Subcutaneous abdominal adipose tissue (tissue), 5 donors: ENCODE results near the gene ABHD15.

Experiments
- H3K27ac ChIP-seq: one replicate; pipeline ENCODE4 v1.7.0; 2013; ENCODE audit warnings: low read depth, mild to moderate bottlenecking, inconsistent platforms, low read length, moderate library complexity
- H3K27me3 ChIP-seq, 5 donors: one replicate each; pipeline ENCODE4 v1.7.0; 2013; ENCODE audit warnings: low read length in 5 of 5, inconsistent platforms in 1 of 5; ENCODE audit not compliant: control insufficient read depth in 5 of 5, insufficient read depth in 4 of 5
- H3K36me3 ChIP-seq, 5 donors: one replicate each; pipeline ENCODE4 v1.7.0; 2013; ENCODE audit warnings: low read length in 5 of 5; ENCODE audit not compliant: control insufficient read depth in 5 of 5, insufficient read depth in 5 of 5
- H3K4me1 ChIP-seq, 5 donors: one replicate each; pipeline ENCODE4 v1.7.0; 2013; ENCODE audit warnings: low read length in 5 of 5, mild to moderate bottlenecking in 3 of 5, moderate library complexity in 1 of 5; ENCODE audit not compliant: control insufficient read depth in 5 of 5, insufficient read depth in 5 of 5
- H3K4me3 ChIP-seq, 5 donors: one replicate each; pipeline ENCODE4 v1.7.0; 2013; ENCODE audit warnings: low read length in 5 of 5, low read depth in 1 of 5
- H3K9ac ChIP-seq, 5 donors: one replicate each; pipeline ENCODE4 v1.7.0; 2013; ENCODE audit warnings: low read length in 5 of 5, mild to moderate bottlenecking in 4 of 5, moderate library complexity in 3 of 5
- H3K9me3 ChIP-seq, 5 donors: one replicate each; pipeline ENCODE4 v1.7.0; 2013; ENCODE audit warnings: low read length in 5 of 5; ENCODE audit not compliant: control insufficient read depth in 5 of 5
- donor health status: healthy.
- donor health status: healthy.
- donor health status: healthy.
- donor health status: healthy.
- donor health status: healthy.

The ABHD15 gene

DNA sequence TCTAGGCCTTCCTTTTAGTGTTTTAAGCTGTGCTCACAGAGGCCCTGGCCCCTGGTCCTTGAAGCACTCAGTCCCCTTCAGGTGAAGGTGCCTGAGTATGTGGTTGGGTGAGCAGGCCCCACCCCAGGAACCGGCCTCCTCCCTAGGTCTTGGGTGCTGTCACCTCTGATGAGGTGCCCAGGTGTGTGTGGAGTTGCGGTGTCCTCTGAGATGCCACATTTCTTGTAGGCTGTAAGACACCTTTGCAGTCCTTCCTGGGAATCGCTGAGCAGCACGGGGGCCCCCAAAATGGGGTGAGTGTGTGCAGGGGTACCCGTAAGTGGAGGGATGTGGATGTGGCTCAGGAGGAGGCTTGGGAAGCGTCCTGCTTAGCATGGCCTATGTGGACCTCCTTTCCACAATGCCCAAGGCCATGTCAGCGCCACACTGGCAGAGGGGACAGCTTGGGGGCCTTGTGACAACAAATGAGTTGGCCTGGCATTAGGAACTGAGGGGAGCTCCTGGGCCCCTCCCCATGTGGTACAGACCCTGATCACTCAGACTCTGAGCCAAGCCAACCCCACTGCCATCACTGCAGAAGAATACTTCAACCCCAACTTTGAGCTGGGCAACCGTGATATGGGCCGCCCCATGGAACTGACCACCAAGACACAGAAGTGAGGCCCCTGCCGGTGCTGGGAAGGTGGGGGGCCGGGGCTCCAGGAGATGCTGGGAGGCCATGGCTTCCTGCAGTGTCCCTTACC lies 44.7 kb upstream of the ABHD15 start:
- no peak overlapping the region for H3K9ac ChIP-seq
- peaks cover 3 to 37% (median 32%) of the 10 kb centered on the region in 5 donors for H3K4me1 ChIP-seq
- H3K27ac ChIP-seq = no peak overlapping the region
- no peak overlapping the region for H3K4me3 ChIP-seq
- H3K27me3 ChIP-seq = no peaks in the 10 kb centered on the region
- peaks cover 0 to 6% (median 0%) of the 10 kb centered on the region in 5 donors for H3K36me3 ChIP-seq
- no peaks in the 10 kb centered on the region for H3K9me3 ChIP-seq

DNA sequence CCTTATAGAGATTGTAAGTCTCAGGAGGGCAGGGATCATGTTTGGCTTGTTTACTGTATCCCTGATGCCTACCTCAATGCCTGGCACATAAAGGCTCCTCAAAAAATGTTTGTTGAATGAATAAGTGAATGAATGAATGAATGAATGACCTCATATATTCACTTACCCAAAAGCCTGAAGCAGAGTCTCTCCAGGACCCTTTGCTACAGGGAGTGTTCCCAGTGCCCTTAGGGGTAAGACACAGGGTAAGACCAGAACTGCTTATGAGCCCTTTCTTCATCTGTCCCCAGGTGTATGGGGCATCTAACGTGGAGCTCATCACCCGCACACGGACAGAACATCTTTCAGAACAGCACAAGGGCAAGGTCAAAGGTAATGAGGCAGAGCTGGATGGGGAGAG lies 43.6 kb upstream of the ABHD15 start:
- H3K9me3 ChIP-seq = no peaks in the 10 kb centered on the region
- H3K4me3 ChIP-seq = no peak overlapping the region
- peaks cover 0 to 6% (median 0%) of the 10 kb centered on the region in 5 donors for H3K36me3 ChIP-seq
- no peak overlapping the region for H3K27ac ChIP-seq
- no peaks in the 10 kb centered on the region for H3K27me3 ChIP-seq
- H3K4me1 ChIP-seq = peaks cover 3 to 26% (median 22%) of the 10 kb centered on the region in 5 donors
- H3K9ac ChIP-seq = no peak overlapping the region

DNA sequence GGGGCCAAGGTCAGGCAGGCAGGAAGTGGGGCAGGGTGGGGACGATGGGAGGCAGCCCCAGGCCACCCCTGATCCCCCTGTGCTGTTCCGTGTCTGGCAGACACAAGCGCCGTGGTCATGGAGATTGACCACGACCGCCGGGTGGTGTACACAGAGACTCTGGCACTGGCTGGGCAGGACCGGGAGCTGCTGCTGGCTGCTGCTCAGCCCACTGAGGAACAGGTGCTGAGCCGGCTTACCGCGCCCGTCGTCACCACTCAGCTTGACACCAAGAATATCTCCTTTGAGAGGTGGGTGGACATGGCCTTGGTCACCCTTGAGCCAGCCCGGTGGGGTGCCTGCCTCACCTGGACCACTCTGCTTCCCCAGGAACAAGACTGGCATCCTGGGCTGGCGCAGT lies 42.1 kb upstream of the ABHD15 start:
- Histone ChIP-seq H3K9ac (no peak overlapping the region), H3K27ac (no peak overlapping the region), H3K4me3 (no peak overlapping the region), H3K9me3 (no peaks in the 10 kb centered on the region), H3K36me3 (peaks cover 0 to 6% (median 0%) of the 10 kb centered on the region in 5 donors), H3K27me3 (no peaks in the 10 kb centered on the region), H3K4me1 (peaks cover 3 to 12% (median 8%) of the 10 kb centered on the region in 5 donors)

DNA sequence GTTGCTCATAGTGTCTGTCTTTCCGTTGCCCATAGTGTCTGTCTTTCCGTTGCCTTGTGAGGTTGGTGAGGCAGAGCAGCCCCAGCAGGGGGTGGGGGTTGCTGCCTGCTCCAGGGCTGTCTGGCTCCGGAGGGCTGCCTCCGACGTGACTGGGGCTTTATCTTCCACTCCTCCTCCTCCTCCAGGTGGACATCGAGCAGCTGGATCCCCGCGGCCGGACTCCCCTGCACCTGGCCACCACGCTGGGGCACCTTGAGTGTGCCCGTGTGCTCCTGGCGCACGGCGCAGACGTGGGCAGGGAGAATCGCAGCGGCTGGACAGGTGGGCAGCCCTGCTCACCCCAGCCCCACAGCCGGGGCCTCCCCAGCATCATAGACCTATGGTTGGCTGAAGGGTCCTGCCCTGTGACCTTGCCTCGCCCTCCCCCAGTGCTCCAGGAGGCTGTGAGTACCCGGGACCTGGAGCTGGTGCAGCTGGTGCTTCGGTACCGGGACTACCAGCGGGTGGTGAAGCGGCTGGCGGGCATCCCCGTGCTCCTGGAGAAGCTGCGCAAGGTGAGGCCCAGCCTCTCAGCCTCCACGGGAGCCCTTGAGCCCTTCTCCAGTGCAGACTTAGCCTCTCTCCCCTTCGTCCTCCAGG lies 40.8 kb upstream of the ABHD15 start:
- Histone ChIP-seq H3K4me1 (no peaks in the 10 kb centered on the region), H3K36me3 (peaks cover 0 to 6% (median 0%) of the 10 kb centered on the region in 5 donors), H3K4me3 (no peak overlapping the region), H3K27me3 (no peaks in the 10 kb centered on the region), H3K9ac (no peak overlapping the region), H3K27ac (no peak overlapping the region), H3K9me3 (no peaks in the 10 kb centered on the region)

DNA sequence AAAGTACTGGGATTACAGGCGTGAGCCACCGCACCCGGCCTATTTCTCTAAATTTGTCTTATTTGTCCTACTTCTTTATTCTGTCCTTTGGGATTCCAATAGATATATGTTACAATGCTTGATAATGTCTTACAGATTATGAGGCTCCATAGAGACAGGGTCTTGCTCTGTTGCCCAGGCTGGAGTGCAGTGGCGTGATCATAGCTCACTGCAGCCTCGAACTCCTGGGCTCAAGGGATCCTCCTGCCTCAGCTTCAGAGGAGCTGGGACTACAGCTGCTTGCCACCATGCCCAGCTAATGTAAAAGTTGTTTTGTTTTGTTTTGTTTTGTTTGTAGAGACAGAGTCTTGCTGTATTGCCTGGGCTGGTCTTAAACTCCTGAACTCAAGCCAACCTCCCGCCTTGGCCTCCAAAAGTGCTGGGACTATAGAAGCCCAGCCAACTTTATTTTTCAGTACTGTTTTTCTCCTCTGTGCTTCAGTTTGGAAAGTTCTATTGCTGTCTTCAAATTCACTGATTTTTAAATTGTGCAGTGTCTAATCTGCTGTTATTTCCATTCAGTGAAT lies 36.4 kb upstream of the ABHD15 start:
- Histone ChIP-seq H3K27ac (no peak overlapping the region), H3K36me3 (no peaks in the 10 kb centered on the region), H3K4me3 (no peak overlapping the region), H3K9me3 (no peaks in the 10 kb centered on the region), H3K27me3 (no peaks in the 10 kb centered on the region), H3K4me1 (no peaks in the 10 kb centered on the region), H3K9ac (no peak overlapping the region)

DNA sequence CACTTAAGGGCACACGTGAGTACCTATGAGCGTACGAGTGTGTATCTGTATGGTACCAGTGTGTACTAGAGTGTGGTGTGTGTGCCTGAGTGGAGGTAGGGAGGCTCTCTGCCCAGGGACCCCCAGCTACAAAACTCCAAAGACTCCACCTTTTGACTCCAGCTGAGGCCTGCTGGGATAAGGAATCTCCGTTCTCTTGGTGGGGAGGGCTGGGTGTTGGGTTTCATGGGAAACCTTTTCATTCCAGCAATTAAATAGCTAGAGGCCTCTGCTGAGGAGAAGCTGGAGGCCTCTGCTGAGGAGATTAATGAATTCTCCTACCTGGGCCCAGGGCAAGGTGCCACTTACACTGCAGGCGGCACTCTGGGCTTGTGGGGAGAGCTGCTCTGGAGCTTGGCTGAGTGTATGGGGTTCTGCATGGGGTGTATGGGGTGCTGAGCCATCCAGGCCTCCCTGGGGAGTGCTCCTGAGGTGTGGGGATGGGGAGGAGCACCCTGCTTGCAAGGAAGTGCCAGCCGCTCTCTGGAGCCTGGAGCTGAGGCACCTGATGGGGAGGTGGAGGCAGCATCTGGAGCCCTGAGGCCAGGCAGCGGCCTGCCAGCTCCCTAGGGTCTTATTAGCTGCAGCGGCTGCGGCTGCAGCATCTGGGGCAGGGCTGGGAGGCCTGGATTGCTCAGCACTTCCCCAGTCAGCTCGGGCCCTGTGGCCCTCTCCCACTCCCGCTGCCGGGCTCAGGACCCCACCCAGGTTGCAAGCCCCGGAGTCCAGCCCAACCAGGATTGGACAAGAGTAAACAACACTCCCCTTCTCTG lies 30.7 kb upstream of the ABHD15 start:
- Histone ChIP-seq H3K27me3 (no peaks in the 10 kb centered on the region), H3K4me3 (no peak overlapping the region), H3K4me1 (peaks cover 3 to 48% (median 40%) of the 10 kb centered on the region in 5 donors), H3K9ac (no peak overlapping the region), H3K9me3 (no peaks in the 10 kb centered on the region), H3K36me3 (no peaks in the 10 kb centered on the region), H3K27ac (no peak overlapping the region)

DNA sequence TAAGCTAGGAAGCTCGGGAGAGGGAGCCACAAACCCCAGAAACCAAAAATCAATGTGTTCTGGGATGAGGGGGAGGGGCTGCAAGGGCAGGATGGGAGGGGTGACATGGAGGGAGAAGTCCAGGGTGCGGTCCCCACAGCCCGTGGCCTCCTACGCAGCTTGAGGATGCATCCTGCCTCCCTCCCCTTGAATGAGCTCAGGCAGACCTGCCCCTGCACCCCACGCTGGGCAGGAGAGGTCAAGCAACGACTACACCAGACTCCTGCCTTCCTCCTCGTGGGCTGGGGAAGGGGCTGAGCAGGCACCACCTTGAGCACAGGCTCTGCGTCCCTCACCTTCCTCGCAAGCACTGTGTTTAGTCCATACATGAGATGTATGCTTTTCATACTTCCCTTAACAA lies 30.0 kb upstream of the ABHD15 start:
- Histone ChIP-seq H3K4me3 (no peak overlapping the region), H3K27ac (no peak overlapping the region), H3K36me3 (no peaks in the 10 kb centered on the region), H3K4me1 (peaks cover 8 to 56% (median 48%) of the 10 kb centered on the region in 5 donors), H3K9me3 (no peaks in the 10 kb centered on the region), H3K9ac (no peak overlapping the region), H3K27me3 (no peaks in the 10 kb centered on the region)

DNA sequence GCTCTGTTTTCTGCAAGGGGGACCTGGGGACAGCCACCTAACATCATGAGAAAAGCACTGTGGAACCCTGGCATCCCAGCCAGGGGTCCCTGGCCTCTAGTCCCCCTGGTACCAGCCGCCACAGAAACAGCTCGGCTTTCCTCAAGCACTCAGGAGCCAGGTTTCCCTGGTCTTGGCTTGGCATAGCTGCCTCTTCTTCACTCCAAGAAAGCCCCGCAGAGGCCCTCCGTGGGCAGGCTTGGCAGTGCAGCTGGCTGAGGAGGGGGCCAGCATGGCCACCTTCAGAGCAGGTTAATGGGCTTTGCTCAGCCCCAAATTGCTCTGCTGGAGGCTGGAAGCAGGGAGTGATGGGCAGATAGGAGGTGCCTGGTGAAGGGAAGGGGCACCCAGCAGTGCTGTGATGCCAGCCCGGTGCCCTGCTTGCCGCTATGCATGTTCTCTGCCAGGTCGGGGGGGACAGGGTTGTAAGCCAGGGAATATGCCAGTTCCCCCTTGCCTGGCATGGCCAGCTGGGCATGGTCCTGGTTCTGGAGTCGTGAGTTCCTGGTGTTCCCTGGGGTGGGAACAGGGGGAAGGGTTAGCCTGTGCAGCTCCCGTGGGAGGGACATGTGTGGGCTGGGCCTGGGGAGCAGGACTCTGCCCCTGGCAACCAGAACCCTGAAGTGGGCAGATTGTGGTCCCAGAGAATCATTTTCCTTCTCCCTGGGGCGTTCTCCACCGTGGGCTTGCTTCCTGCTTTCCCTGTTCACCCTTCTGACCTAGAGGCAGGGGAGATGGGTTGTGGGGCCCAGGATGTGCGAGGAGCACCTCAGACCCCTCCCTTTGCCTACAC lies 29.3 kb upstream of the ABHD15 start:
- Histone ChIP-seq H3K9me3 (no peaks in the 10 kb centered on the region), H3K4me1 (peaks cover 9 to 62% (median 54%) of the 10 kb centered on the region in 5 donors), H3K27ac (no peak overlapping the region), H3K27me3 (no peaks in the 10 kb centered on the region), H3K36me3 (no peaks in the 10 kb centered on the region), H3K4me3 (no peak overlapping the region), H3K9ac (no peak overlapping the region)

DNA sequence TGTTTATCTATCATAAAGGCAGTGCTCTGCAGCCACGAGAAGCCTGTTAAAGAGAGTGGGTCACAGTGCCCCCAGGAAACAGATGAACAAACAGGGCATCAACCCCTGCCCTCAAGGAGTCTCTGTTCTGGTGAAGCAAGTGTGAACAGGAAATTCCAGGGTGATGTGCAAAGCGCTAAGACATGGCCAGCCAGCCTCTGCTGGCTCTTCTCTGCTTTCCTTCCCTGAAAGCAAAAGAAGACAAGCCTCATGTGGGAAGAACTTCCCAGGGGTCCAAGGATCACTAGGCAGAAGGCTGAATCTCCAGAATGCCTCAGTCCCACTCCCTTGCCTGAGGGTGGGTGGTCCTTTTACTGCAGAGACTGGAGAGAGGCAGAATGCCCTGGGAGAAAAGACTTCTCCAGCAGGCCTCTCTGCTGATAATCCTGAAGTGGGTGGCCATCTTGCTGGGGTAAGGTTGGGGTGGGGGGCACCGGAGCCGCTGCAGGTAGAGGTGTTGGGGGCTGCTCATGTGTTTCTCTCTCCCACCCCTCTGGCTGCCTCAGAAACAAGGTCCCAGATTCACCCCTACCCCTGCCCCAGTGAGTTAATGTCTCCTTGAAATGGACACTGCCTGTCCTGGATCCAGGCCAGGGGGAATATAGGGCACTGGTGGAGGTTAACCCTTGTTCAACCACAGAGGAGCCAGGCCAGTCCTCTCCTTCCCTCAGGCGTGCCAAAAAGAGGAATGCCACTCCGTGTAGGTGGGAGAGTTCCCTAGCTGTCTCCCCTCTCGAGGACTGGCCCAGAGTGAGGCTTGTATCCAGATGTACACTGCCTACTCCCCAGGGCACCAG lies 28.5 kb upstream of the ABHD15 start:
- Histone ChIP-seq H3K4me1 (peaks cover 9 to 71% (median 63%) of the 10 kb centered on the region in 5 donors), H3K27me3 (no peaks in the 10 kb centered on the region), H3K36me3 (no peaks in the 10 kb centered on the region), H3K9ac (no peak overlapping the region), H3K9me3 (no peaks in the 10 kb centered on the region), H3K27ac (no peak overlapping the region), H3K4me3 (no peak overlapping the region)
